Mesenchymal stem cell (in vitro differentiated cells and primary cell): ENCODE measurements around the gene TGFBR3L.
A peak's percentile ranks its signal among the peaks of the same experiment; 100 is the strongest.

Source experiments
- DNase-seq: peaks from one replicate; pipeline ENCODE4 v3.0.0-alpha.2; 2013
- H2AFZ ChIP-seq: one replicate; pipeline ENCODE4 v1.6.1; 2013; ENCODE audit warnings: low read depth, mild to moderate bottlenecking, control low read depth, inconsistent platforms, low read length, moderate library complexity
- H2AK5ac ChIP-seq: 2 replicates; pipeline ENCODE4 v1.6.1; 2013; ENCODE audit warnings: low read length, moderate library complexity, mild to moderate bottlenecking, inconsistent platforms; ENCODE audit not compliant: severe bottlenecking
- H2BK120ac ChIP-seq: one replicate; pipeline ENCODE4 v1.6.1; 2013; ENCODE audit warnings: low read depth, mild to moderate bottlenecking, inconsistent platforms, low read length, moderate library complexity
- H2BK12ac ChIP-seq, 2 experiments: one replicate each; pipeline ENCODE4 v1.6.1; 2013; ENCODE audit warnings: inconsistent platforms in 2 of 2, low read length in 2 of 2, mild to moderate bottlenecking in 2 of 2, moderate library complexity in 2 of 2, control low read depth in 1 of 2
- H2BK15ac ChIP-seq: one replicate; pipeline ENCODE4 v1.6.1; 2013; ENCODE audit warnings: mild to moderate bottlenecking, low read depth, inconsistent platforms; ENCODE audit not compliant: poor library complexity, severe bottlenecking
- H2BK5ac ChIP-seq: 2 replicates; pipeline ENCODE4 v1.6.1; 2013; ENCODE audit warnings: low read depth, mild to moderate bottlenecking, low read length, control low read depth, inconsistent platforms; ENCODE audit not compliant: poor library complexity, severe bottlenecking
- H3K14ac ChIP-seq, 2 experiments: one replicate each; pipeline ENCODE4 v1.6.1; 2013; ENCODE audit warnings: inconsistent platforms in 2 of 2, low read length in 2 of 2, control low read depth in 1 of 2, mild to moderate bottlenecking in 1 of 2, moderate library complexity in 1 of 2
- H3K18ac ChIP-seq, 2 experiments: one replicate each; pipeline ENCODE4 v1.6.1; 2013; ENCODE audit warnings: inconsistent platforms in 2 of 2, low read length in 2 of 2, control low read depth in 1 of 2, low read depth in 1 of 2, mild to moderate bottlenecking in 1 of 2
- H3K23ac ChIP-seq, 2 experiments: one replicate each; pipeline ENCODE4 v1.6.1; 2013; ENCODE audit warnings: inconsistent platforms in 2 of 2, low read length in 2 of 2, mild to moderate bottlenecking in 2 of 2, moderate library complexity in 2 of 2, control low read depth in 1 of 2
- H3K27ac ChIP-seq: 2 replicates; pipeline ENCODE4 v1.5.1; 2013; ENCODE audit warnings: mild to moderate bottlenecking, moderate library complexity, low read length, control low read depth, inconsistent platforms; ENCODE audit not compliant: poor library complexity, severe bottlenecking
- H3K27me3 ChIP-seq, 2 experiments: 2 replicates each; pipeline versions ENCODE4 v1.6.1 to v1.7.0; 2013; ENCODE audit warnings: low read length in 2 of 2, mild to moderate bottlenecking in 2 of 2, moderate library complexity in 2 of 2, control low read depth in 1 of 2, inconsistent platforms in 1 of 2; ENCODE audit not compliant: control insufficient read depth in 1 of 2, insufficient read depth in 1 of 2
- H3K36me3 ChIP-seq, 2 experiments: 2 replicates each; pipeline versions ENCODE4 v1.6.1 to v1.7.0; 2013; ENCODE audit warnings: low read length in 2 of 2, control low read depth in 1 of 2, inconsistent platforms in 1 of 2, low read depth in 1 of 2, mild to moderate bottlenecking in 1 of 2; ENCODE audit not compliant: insufficient read depth in 2 of 2, control insufficient read depth in 1 of 2
- H3K4ac ChIP-seq, 2 experiments: one replicate each; pipeline ENCODE4 v1.6.1; 2013; ENCODE audit warnings: inconsistent platforms in 2 of 2, low read length in 2 of 2, mild to moderate bottlenecking in 2 of 2, moderate library complexity in 2 of 2, control low read depth in 1 of 2, low read depth in 1 of 2
- H3K4me1 ChIP-seq: 2 replicates; pipeline ENCODE4 v1.6.1; 2013; ENCODE audit warnings: low read depth, low read length, control low read depth; ENCODE audit not compliant: control insufficient read depth, insufficient read depth
- H3K4me2 ChIP-seq: 2 replicates; pipeline ENCODE4 v1.6.1; 2013; ENCODE audit warnings: low read length, mild to moderate bottlenecking, inconsistent platforms; ENCODE audit not compliant: poor library complexity, severe bottlenecking
- H3K4me3 ChIP-seq, 2 experiments: 2 replicates each; pipeline versions ENCODE4 v1.5.1 to v1.7.0; 2013; ENCODE audit warnings: low read length in 2 of 2, mild to moderate bottlenecking in 2 of 2, control low read depth in 1 of 2, low read depth in 1 of 2; ENCODE audit not compliant: insufficient read depth in 1 of 2
- H3K79me1 ChIP-seq: replicated peaks from 2 replicates; pipeline ENCODE4 v1.6.1; 2013; ENCODE audit warnings: mild to moderate bottlenecking, control low read depth, low read length, inconsistent platforms; ENCODE audit not compliant: poor library complexity, severe bottlenecking
- H3K9ac ChIP-seq: 2 replicates; pipeline ENCODE4 v1.7.0; 2013; ENCODE audit warnings: mild to moderate bottlenecking, low read length, moderate library complexity
- H3K9me3 ChIP-seq: 2 replicates; pipeline ENCODE4 v1.7.0; 2013; ENCODE audit warnings: mild to moderate bottlenecking, low read length; ENCODE audit not compliant: control insufficient read depth
- H4K8ac ChIP-seq: one replicate; pipeline ENCODE4 v1.6.1; 2013; ENCODE audit warnings: inconsistent platforms, mild to moderate bottlenecking, low read length, moderate library complexity
- H4K91ac ChIP-seq: one replicate; pipeline ENCODE4 v1.6.1; 2013; ENCODE audit warnings: mild to moderate bottlenecking, low read length, inconsistent platforms
- WGBS: methylation state at CpG from one replicate; pipeline ENCODE4 v1.1.7; 2013; ENCODE audit warnings: mixed read lengths; 5-methylcytosine and 5-hydroxymethylcytosine counted together

TGFBR3L gene

GRCh38 chr19:7944177-7944761, 29.6 kb downstream of the TGFBR3L start:
- Histone ChIP-seq H3K27me3 (no peaks in the 10 kb centered on the region), H2BK120ac (no peak overlapping the region), H3K36me3 (peaks cover 13 to 15% of the 10 kb centered on the region in 2 experiments), H3K4me3 (peak overlapping the region; percentile 61 to 79), H4K8ac (peak overlapping the region; percentile 30), H3K4ac (no peak overlapping the region), H3K27ac (peak overlapping the region; percentile 77), H3K18ac (no peak overlapping the region), H2BK12ac (no peak overlapping the region), H3K23ac (no peak overlapping the region), H3K4me1 (peaks cover 10% of the 10 kb centered on the region), H2BK5ac (no peak overlapping the region), H3K79me1 (peaks cover 28% of the 10 kb centered on the region), H3K14ac (no peak overlapping the region), H3K9ac (peak overlapping the region; percentile 86), H2AFZ (no peak overlapping the region), H2AK5ac (peak overlapping the region; percentile 60), H4K91ac (no peak overlapping the region), H3K9me3 (no peaks in the 10 kb centered on the region), H2BK15ac (no peak overlapping the region), H3K4me2 (peak overlapping the region; percentile 100)
- WGBS = 31% methylated on average over 18 of the region's 18 CpGs
- DNase-seq = peak; percentile 96

- Histone ChIP-seq H3K4ac (no peak overlapping the region), H3K79me1 (peaks cover 7% of the 10 kb centered on the region), H2BK120ac (no peak overlapping the region), H2BK15ac (no peak overlapping the region), H4K8ac (no peak overlapping the region), H2AFZ (no peak overlapping the region), H3K4me1 (peaks cover 8% of the 10 kb centered on the region), H3K9ac (no peak overlapping the region), H3K36me3 (peaks cover 0 to 3% of the 10 kb centered on the region in 2 experiments), H4K91ac (no peak overlapping the region), H2BK5ac (no peak overlapping the region), H3K9me3 (no peaks in the 10 kb centered on the region), H3K18ac (no peak overlapping the region), H3K4me2 (no peak overlapping the region), H3K27me3 (no peaks in the 10 kb centered on the region), H3K23ac (no peak overlapping the region), H3K4me3 (no peak overlapping the region), H2AK5ac (no peak overlapping the region), H3K14ac (no peak overlapping the region), H3K27ac (no peak overlapping the region), H2BK12ac (no peak overlapping the region)
- DNase-seq = peak; percentile 22
- 95% methylated on average over 4 of the region's 4 CpGs for WGBS
These were observed 33.3 kb downstream of the TGFBR3L start for GRCh38 chr19:7947939-7948338.

- WGBS = 38% methylated on average over 3 of the region's 3 CpGs
- H3K36me3 ChIP-seq = peaks cover 5 to 17% of the 10 kb centered on the region in 2 experiments
These were observed 38.4 kb downstream of the TGFBR3L start for GRCh38 chr19:7953060-7953459.

GRCh38 chr19:7953576-7953975, 38.9 kb downstream of the TGFBR3L start:
- Histone ChIP-seq H3K79me1 (peaks cover 5% of the 10 kb centered on the region), H3K9me3 (no peaks in the 10 kb centered on the region), H3K4me2 (no peak overlapping the region), H3K4ac (no peak overlapping the region), H3K4me1 (peaks cover 10% of the 10 kb centered on the region), H2BK120ac (no peak overlapping the region), H2BK5ac (no peak overlapping the region), H2BK12ac (no peak overlapping the region), H3K23ac (no peak overlapping the region), H2AFZ (no peak overlapping the region), H4K91ac (no peak overlapping the region), H3K14ac (no peak overlapping the region), H3K36me3 (peaks cover 5 to 21% of the 10 kb centered on the region in 2 experiments), H3K27me3 (no peaks in the 10 kb centered on the region), H3K9ac (no peak overlapping the region), H4K8ac (no peak overlapping the region), H2BK15ac (no peak overlapping the region), H2AK5ac (no peak overlapping the region), H3K4me3 (no peak overlapping the region), H3K18ac (no peak overlapping the region), H3K27ac (no peak overlapping the region)
- DNase-seq = no peak
- 88% methylated on average over 7 of the region's 7 CpGs for WGBS

More at GRCh38 chr19:7953060-7953459, 38.4 kb downstream of the TGFBR3L start:
- Histone ChIP-seq H2BK15ac (no peak overlapping the region), H3K4me1 (peaks cover 10% of the 10 kb centered on the region), H3K79me1 (peaks cover 2% of the 10 kb centered on the region), H3K14ac (peak overlapping the region in 1 of 2 experiments; percentile 83), H2AK5ac (no peak overlapping the region), H3K4me2 (peak overlapping the region; percentile 32), H3K9me3 (no peaks in the 10 kb centered on the region), H3K27me3 (no peaks in the 10 kb centered on the region), H2BK5ac (no peak overlapping the region), H2BK120ac (no peak overlapping the region), H3K18ac (peak overlapping the region; percentile 5 to 9), H4K91ac (no peak overlapping the region), H4K8ac (peak overlapping the region; percentile 19), H3K4me3 (no peak overlapping the region), H3K23ac (no peak overlapping the region), H2BK12ac (peak overlapping the region in 1 of 2 experiments; percentile 39), H3K27ac (no peak overlapping the region), H2AFZ (no peak overlapping the region), H3K9ac (no peak overlapping the region), H3K4ac (no peak overlapping the region)
- DNase-seq = no peak
